ENCODE data around the gene CDH13.

CDH13 gene

GRCh38 chr16:83201748-83202147 lies 575.0 kb downstream of the CDH13 start:
- no peak for DNase-seq

- no peak for DNase-seq
Measured at GRCh38 chr16:83205896-83206295, 579.1 kb downstream of the CDH13 start.

GRCh38 chr16:83206426-83206825 lies 579.7 kb downstream of the CDH13 start:
- DNase-seq: no peak

GRCh38 chr16:83211711-83212110 lies 584.9 kb downstream of the CDH13 start:
- peak in 2 of 3 experiments; percentile 0 to 12 for DNase-seq

- DNase-seq: no peak
Measured at GRCh38 chr16:83212301-83212841, 585.6 kb downstream of the CDH13 start.

GRCh38 chr16:83214671-83215070 lies 587.9 kb downstream of the CDH13 start:
- no peak for DNase-seq

GRCh38 chr16:83215406-83216001 lies 588.7 kb downstream of the CDH13 start:
- DNase-seq: peak in 1 of 3 experiments; percentile 47

- no peak for DNase-seq
Measured at GRCh38 chr16:83219285-83219684, 592.5 kb downstream of the CDH13 start.

GRCh38 chr16:83220066-83220465 lies 593.3 kb downstream of the CDH13 start:
- no peak for DNase-seq

GRCh38 chr16:83224642-83225041 lies 597.9 kb downstream of the CDH13 start:
- DNase-seq: no peak

GRCh38 chr16:83227336-83227735 lies 600.6 kb downstream of the CDH13 start:
- no peak for DNase-seq

GRCh38 chr16:83231729-83232128 lies 605.0 kb downstream of the CDH13 start:
- DNase-seq: no peak

GRCh38 chr16:83233153-83233552 lies 606.4 kb downstream of the CDH13 start:
- DNase-seq: no peak

GRCh38 chr16:83238949-83239691 lies 612.4 kb downstream of the CDH13 start:
- DNase-seq: peak in 2 of 3 experiments; percentile 67 to 89

GRCh38 chr16:83244057-83244456 lies 617.3 kb downstream of the CDH13 start:
- DNase-seq: peak in 1 of 3 experiments; percentile 21

- no peak for DNase-seq
Measured at GRCh38 chr16:83245061-83245460, 618.3 kb downstream of the CDH13 start.

GRCh38 chr16:83247767-83248372 lies 621.1 kb downstream of the CDH13 start:
- no peak for DNase-seq

GRCh38 chr16:83248735-83249463 lies 622.1 kb downstream of the CDH13 start:
- no peak for DNase-seq

- peak in 2 of 3 experiments; percentile 89 to 96 for DNase-seq
Measured at GRCh38 chr16:83253521-83253920, 626.8 kb downstream of the CDH13 start.

GRCh38 chr16:83258366-83258928 lies 631.7 kb downstream of the CDH13 start:
- peak in 1 of 3 experiments; percentile 31 for DNase-seq

GRCh38 chr16:83266848-83267553 lies 640.2 kb downstream of the CDH13 start:
- DNase-seq: no peak

- no peak for DNase-seq
Measured at GRCh38 chr16:83268169-83268568, 641.4 kb downstream of the CDH13 start.

All from NCI-H1417 (cell line).